HG03196 (cell line): Measurements from ENCODE around the gene TMEM131.
"Not testable (repeated sequence)": the region's sequence is repeated elsewhere in the genome, so short reads cannot be mapped to it uniquely, and the experiment has no call there.

Experiments
- ATAC-seq: cut with Tn5 transposase; IDR thresholded peaks from one replicate; pipeline ENCODE4 v1.9.1; 2021; ENCODE audit not compliant: unreplicated experiment

Gene TMEM131

DNA sequence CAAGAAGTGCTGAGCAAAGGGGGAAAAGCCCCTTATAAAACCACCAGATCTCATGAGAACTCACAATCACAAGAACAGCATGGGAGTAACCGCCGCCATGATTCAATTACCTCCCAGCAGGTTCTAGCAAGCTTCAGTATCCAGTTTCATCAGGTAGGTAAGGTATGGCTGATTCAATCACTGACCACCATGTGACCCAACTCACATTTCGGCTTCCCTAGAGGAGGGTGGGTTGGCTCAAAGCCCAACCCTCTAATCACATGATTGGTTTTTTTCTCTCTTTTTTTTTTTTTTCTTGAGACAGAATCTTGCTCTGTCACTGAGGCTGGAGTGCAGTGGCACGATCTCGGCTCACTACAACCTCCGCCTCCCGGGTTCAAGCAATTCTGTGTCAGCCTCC lies 78.1 kb downstream of the TMEM131 start:
- ATAC-seq, result not testable (repeated sequence)

GRCh38 chr2:97914691-97915213 lies 81.0 kb downstream of the TMEM131 start:
- ATAC-seq, result no peak

- no peak for ATAC-seq
These were observed 81.9 kb downstream of the TMEM131 start for GRCh38 chr2:97913846-97914245.

- ATAC-seq, result no peak
These were observed 83.7 kb downstream of the TMEM131 start for GRCh38 chr2:97911922-97912575.

GRCh38 chr2:97911206-97911921 lies 84.4 kb downstream of the TMEM131 start:
- peak; percentile 57 for ATAC-seq

DNA sequence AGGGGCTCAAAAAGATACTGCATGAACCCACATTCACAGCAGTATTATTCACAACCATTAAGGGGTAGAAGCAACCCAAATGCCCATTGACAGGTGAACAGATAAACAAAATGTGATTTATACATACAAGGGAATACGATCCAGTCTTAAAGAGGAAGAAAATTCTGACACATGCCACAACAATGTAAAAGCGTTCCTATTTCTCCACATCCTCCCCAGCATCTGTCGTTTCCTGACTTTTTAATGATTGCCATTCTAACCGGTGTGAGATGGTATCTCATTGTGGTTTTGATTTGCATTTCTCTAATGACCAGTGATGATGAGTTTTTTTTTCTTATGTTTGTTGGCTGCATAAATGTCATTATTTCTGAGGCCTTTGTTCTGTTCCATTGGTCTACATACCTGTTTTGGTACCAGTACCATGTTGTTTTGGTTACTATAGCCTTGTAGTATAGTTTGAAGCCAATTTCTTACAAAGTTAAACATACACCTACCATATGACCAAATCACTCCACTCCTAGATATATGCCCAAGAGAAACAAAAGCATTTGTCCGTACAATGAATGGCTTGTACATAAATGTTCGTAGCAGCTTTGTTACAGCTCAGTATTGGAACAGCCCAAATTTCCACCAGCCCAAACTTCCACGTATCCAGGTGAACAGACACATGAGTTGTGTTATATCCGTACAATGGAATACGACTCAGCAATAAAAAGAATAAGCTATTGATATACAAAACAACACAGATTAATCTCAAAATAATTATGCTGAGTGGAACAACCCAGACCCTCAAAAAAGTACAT lies 85.1 kb downstream of the TMEM131 start:
- no peak for ATAC-seq

- ATAC-seq, result no peak
These were observed 87.5 kb downstream of the TMEM131 start for GRCh38 chr2:97908208-97908676.

DNA sequence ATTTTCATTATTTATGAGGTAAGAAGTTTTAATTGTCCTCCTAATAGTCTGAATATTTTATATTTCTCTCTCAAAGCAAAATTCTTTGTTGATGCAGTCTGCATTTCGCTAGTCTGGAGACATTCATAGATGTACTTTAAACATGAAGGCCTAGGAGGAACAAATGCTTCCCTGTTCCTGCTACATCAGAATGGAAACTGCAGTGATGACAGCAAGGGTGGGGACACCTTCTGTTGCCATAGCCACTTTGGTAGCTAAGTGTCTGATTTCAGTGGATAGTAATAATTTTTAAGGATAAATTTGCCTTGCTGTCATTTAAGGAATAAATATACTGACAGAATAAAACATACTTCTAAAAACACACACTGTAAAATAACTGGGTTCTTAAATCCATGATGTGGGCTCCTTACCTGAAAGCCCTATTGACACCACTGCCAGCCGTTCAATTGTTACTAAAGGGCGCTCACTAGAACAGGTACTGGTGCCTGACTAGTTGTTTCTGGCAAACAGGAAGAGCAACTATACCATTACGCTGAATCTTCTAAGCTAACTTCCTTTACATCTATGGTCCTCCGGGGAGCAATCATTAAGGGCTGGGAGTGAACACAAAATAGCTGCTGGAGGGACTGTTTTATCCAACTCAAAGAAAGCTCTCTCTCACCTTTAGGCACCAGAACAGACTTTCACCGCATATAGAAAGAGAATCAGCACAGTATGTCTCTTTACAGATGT lies 88.2 kb downstream of the TMEM131 start:
- ATAC-seq, result no peak

GRCh38 chr2:97906307-97906706 lies 89.4 kb downstream of the TMEM131 start:
- no peak for ATAC-seq

GRCh38 chr2:97905294-97905693 lies 90.5 kb downstream of the TMEM131 start:
- ATAC-seq, result no peak

- no peak for ATAC-seq
These were observed 93.9 kb downstream of the TMEM131 start for GRCh38 chr2:97901862-97902261.

- no peak for ATAC-seq
These were observed 94.9 kb downstream of the TMEM131 start for GRCh38 chr2:97900806-97901205.

- not testable (repeated sequence) for ATAC-seq
These were observed 102.7 kb downstream of the TMEM131 start for GRCh38 chr2:97893042-97893441.

DNA sequence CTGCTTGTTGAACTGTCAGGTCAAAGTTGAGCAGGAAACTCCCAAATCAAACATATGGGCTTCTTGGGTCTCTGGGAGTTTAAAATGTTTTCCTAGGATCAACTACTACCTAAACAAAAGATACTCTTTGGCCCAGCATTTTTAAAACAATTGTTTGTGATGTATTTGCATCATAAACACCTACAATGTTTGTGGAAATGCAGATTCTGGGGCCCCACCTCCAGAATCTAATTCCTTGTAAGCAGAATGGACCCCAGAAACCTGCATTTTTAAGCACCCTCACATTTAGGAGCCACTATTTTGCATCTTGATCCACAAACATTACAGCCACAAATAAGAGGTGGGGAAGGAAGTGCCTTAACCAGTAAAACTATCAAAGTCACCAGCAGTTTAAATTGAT lies 104.1 kb downstream of the TMEM131 start:
- ATAC-seq, result no peak

GRCh38 chr2:97889156-97889555 lies 106.6 kb downstream of the TMEM131 start:
- no peak for ATAC-seq

GRCh38 chr2:97885841-97886240 lies 109.9 kb downstream of the TMEM131 start:
- no peak for ATAC-seq

DNA sequence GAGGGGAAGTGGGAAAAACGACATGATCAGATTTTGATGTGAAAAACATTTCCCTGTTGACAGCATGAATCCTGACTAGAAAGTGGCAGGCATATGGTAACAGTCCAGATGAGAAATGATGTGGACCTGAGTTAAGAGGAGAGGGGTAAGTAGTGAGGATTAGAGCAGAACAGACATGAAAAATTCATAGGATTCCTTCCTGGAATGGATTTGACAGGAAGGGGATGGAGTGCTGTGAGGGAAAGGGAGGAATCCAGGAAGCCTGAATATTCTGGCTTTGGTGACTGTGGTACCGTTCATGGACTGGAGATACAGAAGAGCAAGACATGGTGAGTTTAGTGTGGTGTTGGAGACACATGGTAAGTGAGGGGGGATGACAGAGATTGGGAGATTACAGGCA lies 115.4 kb downstream of the TMEM131 start:
- no peak for ATAC-seq

GRCh38 chr2:97878865-97879264 lies 116.9 kb downstream of the TMEM131 start:
- ATAC-seq, result no peak

DNA sequence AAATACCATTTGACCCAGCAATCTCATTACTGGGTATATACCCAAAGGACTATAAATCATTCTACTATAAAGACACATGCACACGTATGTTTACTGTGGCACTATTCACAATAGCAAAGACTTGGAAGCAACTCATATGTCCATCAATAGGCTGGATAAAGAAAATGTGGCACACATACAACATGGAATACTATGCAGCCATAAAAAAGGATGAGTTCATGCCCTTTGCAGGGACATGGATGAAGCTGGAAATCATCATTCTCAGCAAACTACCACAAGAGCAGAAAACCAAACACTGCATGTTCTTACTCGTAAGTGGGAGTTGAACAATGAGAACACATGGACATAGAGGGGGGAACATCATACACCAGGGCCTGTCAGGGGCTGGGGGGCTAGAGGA lies 117.4 kb downstream of the TMEM131 start:
- not testable (repeated sequence) for ATAC-seq

- no peak for ATAC-seq
These were observed 124.5 kb downstream of the TMEM131 start for GRCh38 chr2:97871096-97871780.
